ENCODE measurements around the gene NOLC1. TPM values are rescaled to one million over a fixed set of nuclear protein-coding genes. Genes with fewer than 3 reads are reported as not detected.

The NOLC1 gene
- total RNA-seq, 1 donor from 2014 or later: 19.4 TPM

DNA sequence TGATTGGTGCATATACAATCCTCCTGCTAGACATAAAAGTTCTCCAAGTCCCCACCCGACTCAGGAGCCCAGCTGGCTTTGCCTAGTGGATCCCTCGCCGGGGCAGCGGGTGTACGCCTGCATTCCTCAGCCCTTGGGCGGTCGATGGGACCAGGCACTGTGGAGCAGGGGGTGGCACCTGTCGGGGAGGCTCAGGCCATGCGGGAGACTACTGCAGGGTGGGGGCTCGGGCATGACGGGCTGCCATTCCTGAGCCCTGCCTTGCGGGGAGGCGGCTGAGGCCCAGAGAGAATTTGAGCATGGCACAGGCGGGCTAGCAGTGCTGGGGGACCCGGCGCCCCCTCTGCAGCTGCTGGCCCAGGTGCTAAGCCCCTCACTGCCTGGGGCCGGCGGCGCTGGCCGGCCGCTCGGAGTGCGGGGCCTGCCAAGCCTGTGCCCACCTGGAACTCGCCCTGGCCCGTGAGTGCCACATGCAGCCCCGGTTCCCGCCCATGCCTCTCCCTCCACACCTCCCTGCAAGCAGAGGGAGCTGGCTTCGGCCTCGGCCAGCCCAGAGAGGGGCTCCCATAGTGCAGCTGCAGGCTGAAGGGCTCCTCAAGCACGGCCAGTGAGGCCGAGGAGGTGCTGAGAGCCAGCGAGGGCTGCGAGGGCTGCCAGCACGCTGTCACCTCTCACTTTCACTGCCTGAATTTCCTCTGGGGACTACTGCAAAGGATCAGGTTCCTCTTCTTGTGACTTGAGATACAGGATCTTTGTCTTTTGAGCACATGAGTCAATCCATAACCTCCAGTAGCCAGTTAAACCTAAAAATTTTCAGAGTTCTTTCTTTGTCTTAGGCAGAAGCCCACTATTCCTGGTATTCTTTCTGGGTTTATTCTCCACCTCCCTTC lies 48.8 kb downstream of the NOLC1 start:
- DNase-seq (ENCODE audit: low read depth in 2 of 2): no peak

DNA sequence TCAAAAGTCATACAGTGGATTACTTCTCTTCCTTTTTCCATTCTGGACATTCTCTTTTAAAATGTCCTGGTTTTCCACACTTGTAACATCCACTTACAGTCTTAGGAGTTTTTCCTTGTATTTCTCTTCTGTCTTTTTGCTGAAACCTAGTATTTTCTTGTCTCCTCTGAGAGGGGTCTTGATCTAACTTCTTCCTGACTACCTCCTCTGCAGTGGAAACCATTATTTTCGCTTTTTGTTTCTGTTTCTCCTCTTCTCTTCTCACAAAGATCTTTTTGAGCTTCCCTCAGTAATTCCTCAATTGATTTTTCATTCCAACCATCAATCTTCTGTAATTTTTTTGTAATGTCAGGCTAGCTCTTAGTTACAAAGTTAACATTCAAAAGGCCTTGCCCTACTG lies 50.2 kb downstream of the NOLC1 start:
- no peak for DNase-seq (ENCODE audit: low read depth in 2 of 2)

DNA sequence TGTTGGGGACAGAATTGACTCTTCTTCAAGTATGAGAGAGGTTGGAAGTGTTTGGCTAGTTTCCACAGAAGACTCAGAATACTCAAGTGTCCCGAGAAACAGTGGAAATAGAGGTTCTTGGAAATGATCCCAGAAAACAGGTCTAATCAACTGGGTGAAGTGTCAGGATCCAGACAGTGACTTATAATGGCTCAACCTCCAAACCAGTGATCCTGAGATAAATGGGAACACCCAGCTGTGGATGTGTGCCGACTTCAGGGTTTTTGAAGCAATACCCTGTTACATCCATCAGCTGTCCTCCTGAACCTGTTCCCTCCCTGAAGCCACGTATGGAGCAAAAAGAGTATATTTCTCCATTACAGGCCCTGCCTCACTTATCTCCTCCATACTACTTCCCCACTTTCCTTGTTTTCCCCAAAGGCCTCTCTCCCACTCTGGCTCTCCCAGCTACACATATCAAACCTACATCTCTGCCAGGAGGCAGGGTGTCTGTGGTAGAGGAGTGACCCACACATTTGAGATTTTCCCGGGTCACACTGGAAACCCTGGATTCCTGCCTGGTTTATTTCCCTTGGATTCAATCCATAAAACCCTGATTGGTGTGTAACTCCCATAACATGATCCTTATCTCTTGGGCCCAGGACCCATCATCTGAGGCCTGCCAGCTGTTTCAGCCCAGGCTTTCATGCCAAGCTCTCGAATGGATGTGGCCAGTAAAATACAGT lies 56.3 kb downstream of the NOLC1 start:
- peak; percentile 12 to 53 for DNase-seq (ENCODE audit: low read depth in 2 of 2)

DNA sequence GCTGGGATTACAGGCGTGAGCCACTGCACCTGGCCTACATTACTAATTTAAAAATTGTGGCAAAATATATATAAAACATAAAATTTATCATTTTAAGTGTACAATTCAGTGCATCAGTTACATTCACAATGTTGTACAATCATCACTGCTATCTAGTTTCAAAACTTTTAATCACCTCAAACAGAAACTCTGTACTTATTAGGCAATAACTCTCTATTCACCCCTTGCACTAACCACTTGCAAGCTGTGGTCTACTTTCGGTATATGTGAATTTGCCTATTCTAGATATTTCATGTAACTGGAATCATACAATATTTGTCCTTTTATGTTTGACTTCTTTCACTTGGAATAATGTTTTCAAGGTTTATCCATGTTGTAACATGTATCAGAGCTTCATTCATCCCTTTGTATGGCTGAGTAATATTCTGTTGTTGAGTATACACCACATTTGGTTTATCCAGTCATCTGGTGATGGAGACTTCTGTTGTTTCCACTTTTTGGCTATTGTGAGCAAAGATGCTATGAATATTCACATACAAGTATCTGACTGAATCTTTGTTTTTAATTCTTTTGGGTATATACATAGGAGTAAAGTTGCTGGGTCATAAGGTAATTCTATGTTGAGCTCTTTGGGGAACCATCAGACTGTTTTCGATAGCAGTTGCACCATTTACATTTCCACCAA lies 59.6 kb downstream of the NOLC1 start:
- no peak for DNase-seq (ENCODE audit: low read depth in 2 of 2)

Other genes starting within 250 kb of the NOLC1 start
- 5.3 and 6.3 TPM in 2 replicates for gene ARMH3, start 96.2 kb upstream of the NOLC1 start, total RNA-seq
- 26.1 and 34.5 TPM in 2 replicates for gene HPS6, start 87.0 kb upstream of the NOLC1 start, total RNA-seq
- gene LDB1, start 32.0 kb upstream of the NOLC1 start, total RNA-seq: 32.0 and 53.0 TPM in 2 replicates
- gene PPRC1, start 19.3 kb upstream of the NOLC1 start, total RNA-seq: 6.5 and 9.1 TPM in 2 replicates
- not detected in 2 replicates for gene ELOVL3, start 73.9 kb downstream of the NOLC1 start, total RNA-seq
- gene PITX3, start 89.1 kb downstream of the NOLC1 start, total RNA-seq: not detected in 2 replicates
- 11.2 and 16.7 TPM in 2 replicates for gene GBF1, start 93.1 kb downstream of the NOLC1 start, total RNA-seq
- 15.3 and 24.0 TPM in 2 replicates for gene NFKB2, start 243.3 kb downstream of the NOLC1 start, total RNA-seq